C4-2B (cell line): ENCODE results near the gene CALM3.

Experiments used
- H3K27ac ChIP-seq: fragments of 450-650 bp; 2 replicates; pipeline ENCODE4 v1.5.1; 2017
- CTCF ChIP-seq: fragments of 450-650 bp; conservative IDR thresholded peaks from 2 replicates; pipeline ENCODE4 v1.5.1; 2017; ENCODE audit warnings: mild to moderate bottlenecking
- ZFX ChIP-seq: fragments of 450-650 bp; IDR thresholded peaks from 2 replicates; pipeline ENCODE4 v1.6.1; 2017

CALM3 gene

GRCh38 chr19:46600384-46601317 is 479 bp upstream of the CALM3 start:
- TF ChIP-seq ZFX (no peak), CTCF (no peak)

GRCh38 chr19:46602392-46603194 is 1.5 kb downstream of the CALM3 start:
- H3K27ac ChIP-seq, result peak overlapping the region; percentile 89
- TF ChIP-seq ZFX (no peak), CTCF (no peak)

More at GRCh38 chr19:46600384-46601317, 479 bp upstream of the CALM3 start:
- H3K27ac ChIP-seq, result peak overlapping the region; percentile 89

- TF ChIP-seq CTCF (no peak), ZFX (no peak)
- peak overlapping the region; percentile 89; the same call in 1 of the 2 replicates for H3K27ac ChIP-seq
Observed at GRCh38 chr19:46603195-46603637, 2.1 kb downstream of the CALM3 start.

GRCh38 chr19:46603752-46604231 is 2.7 kb downstream of the CALM3 start:
- TF ChIP-seq CTCF (no peak), ZFX (no peak)
- no peak overlapping the region for H3K27ac ChIP-seq

GRCh38 chr19:46604781-46605355 is 3.7 kb downstream of the CALM3 start:
- no peak overlapping the region for H3K27ac ChIP-seq
- TF ChIP-seq ZFX (no peak), CTCF (no peak)

- H3K27ac ChIP-seq, result no peak overlapping the region
Observed at GRCh38 chr19:46605356-46605821, 4.3 kb downstream of the CALM3 start.

More at GRCh38 chr19:46605356-46605821, 4.3 kb downstream of the CALM3 start:
- no peak for TF ChIP-seq ZFX
- no peak for TF ChIP-seq CTCF
